ENCODE results near the gene KLHL35.

GRCh38 chr11:75436806-75437205 lies 3.8 kb upstream of the KLHL35 start:
- TF ChIP-seq, protein P1, sequence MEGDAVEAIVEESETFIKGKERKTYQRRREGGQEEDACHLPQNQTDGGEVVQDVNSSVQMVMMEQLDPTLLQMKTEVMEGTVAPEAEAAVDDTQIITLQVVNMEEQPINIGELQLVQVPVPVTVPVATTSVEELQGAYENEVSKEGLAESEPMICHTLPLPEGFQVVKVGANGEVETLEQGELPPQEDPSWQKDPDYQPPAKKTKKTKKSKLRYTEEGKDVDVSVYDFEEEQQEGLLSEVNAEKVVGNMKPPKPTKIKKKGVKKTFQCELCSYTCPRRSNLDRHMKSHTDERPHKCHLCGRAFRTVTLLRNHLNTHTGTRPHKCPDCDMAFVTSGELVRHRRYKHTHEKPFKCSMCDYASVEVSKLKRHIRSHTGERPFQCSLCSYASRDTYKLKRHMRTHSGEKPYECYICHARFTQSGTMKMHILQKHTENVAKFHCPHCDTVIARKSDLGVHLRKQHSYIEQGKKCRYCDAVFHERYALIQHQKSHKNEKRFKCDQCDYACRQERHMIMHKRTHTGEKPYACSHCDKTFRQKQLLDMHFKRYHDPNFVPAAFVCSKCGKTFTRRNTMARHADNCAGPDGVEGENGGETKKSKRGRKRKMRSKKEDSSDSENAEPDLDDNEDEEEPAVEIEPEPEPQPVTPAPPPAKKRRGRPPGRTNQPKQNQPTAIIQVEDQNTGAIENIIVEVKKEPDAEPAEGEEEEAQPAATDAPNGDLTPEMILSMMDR (conservative IDR thresholded peaks at IDR 0.05; ENCODE audit: low read length), result no peak
- no peak for TF ChIP-seq EZH2phosphoT487 (IDR thresholded peaks at IDR 0.05; ENCODE audit: borderline replicate concordance, low read depth, low read length)
